Measurements from ENCODE around the gene LENG1.

LENG1 gene

DNA sequence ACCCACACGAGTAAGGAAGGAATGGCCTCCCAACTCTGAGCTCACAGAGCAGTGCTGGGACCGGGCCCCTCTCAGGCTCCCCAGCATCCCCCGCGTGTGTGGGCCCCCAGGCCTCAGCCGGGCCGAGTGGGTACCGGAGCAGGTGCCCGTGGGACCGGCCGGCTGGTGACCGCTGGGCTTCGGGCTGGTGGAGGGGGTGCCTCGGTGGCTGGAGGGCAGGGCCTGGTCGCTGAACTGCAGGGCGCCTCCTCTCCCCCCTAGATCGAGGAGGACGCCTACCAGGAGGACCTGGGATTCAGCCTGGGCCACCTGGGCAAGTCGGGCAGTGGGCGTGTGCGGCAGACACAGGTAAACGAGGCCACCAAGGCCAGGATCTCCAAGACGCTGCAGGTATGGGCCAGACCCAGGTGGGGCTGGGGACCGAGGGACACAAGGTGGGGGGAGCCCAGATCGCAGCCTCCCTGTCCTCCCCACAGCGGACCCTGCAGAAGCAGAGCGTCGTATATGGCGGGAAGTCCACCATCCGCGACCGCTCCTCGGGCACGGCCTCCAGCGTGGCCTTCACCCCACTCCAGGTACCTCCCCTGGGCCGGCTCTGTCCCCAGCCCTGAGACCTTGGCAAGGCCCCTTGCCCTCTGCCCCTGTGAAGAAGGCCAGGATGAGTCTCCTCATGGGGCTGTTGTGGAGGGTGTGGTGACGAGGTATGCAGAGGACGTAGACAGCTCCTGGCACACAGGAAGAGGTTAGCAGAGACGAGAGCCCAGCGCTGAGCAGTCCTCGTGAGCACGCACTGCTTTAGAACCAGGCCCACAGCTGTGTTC lies 30.5 kb downstream of the LENG1 start:
- DNase-seq (ENCODE audit: low read depth), result no peak
- H3K4me3 ChIP-seq (ENCODE audit: low read depth, low read length), result no peak overlapping the region
- TF ChIP-seq, protein P1, sequence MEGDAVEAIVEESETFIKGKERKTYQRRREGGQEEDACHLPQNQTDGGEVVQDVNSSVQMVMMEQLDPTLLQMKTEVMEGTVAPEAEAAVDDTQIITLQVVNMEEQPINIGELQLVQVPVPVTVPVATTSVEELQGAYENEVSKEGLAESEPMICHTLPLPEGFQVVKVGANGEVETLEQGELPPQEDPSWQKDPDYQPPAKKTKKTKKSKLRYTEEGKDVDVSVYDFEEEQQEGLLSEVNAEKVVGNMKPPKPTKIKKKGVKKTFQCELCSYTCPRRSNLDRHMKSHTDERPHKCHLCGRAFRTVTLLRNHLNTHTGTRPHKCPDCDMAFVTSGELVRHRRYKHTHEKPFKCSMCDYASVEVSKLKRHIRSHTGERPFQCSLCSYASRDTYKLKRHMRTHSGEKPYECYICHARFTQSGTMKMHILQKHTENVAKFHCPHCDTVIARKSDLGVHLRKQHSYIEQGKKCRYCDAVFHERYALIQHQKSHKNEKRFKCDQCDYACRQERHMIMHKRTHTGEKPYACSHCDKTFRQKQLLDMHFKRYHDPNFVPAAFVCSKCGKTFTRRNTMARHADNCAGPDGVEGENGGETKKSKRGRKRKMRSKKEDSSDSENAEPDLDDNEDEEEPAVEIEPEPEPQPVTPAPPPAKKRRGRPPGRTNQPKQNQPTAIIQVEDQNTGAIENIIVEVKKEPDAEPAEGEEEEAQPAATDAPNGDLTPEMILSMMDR (IDR thresholded peaks at IDR 0.05; ENCODE audit: control insufficient read depth, extremely low read depth, insufficient read depth), result no peak

DNA sequence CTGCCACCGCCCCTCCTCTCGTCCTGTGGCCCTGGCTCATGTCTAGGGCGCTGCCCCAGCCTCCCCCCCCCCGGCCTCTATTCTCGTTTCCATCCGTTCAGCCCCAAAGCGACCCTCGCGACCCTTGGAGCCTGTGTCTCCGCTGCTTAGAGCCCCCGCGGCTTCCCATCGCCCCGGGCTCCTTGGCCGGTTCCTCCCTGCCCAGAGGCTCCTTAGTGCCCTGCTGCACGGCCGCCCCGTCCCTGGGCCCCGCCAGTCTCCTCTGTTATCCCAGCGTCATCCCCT lies 31.1 kb downstream of the LENG1 start:
- TF ChIP-seq, protein P1 (IDR thresholded peaks at IDR 0.05; ENCODE audit: control insufficient read depth, extremely low read depth, insufficient read depth), result no peak
- DNase-seq (ENCODE audit: low read depth), result no peak
- no peak overlapping the region for H3K4me3 ChIP-seq (ENCODE audit: low read depth, low read length)

DNA sequence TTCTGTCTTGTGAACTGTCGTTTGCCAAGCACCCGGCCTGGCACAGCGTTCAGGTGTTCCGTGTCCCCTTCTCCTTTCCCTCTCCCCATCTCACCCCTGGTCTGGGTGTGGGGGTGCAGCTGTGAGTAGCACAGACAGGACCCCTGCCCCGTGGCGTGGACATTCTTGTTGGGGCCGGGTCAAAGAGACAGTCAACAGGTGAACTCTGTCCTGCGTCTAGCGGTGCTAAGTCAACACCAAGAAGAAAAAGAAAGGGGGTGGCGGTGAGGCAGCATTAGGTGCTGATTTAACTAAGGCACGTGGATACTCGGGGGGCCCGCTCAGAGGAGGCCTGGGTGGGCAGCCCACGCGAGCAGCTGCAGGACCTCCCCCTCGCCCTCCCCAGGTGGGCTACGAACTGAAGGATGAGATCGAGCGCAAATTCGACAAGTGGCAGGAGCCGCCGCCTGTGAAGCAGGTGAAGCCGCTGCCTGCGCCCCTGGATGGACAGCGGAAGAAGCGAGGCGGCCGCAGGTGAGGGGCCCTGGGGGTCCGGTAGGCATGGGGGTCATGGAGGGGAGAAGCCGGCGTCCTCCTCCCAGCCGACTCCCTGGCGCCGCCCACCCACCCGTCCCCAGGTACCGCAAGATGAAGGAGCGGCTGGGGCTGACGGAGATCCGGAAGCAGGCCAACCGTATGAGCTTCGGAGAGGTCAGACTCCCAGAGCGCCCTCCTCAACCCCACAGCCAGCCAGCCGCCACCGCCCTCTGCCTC lies 31.7 kb downstream of the LENG1 start:
- TF ChIP-seq, protein P1 (IDR thresholded peaks at IDR 0.05; ENCODE audit: control insufficient read depth, extremely low read depth, insufficient read depth), result no peak
- H3K4me3 ChIP-seq (ENCODE audit: low read depth, low read length), result no peak overlapping the region
- no peak for DNase-seq (ENCODE audit: low read depth)

DNA sequence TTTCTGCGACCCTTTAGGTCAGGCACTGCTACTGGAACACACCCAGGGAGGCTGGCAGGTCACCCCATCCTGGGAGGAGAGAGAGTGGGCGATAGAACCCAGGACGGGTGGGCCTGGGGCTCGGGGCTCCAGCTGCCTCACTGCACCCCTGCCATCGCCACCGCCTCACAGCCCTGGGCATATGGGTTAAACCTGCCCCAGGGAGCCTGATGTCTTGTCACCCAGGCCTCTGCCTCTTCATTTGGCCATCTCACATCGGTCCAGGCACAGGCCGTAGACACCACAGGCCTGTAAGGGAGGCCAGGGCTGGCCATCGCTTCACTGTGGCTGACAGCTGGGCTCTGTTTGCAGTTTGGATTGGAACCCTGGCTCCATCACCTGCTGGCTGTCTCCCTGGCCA lies 33.8 kb downstream of the LENG1 start:
- H3K4me3 ChIP-seq (ENCODE audit: low read depth, low read length), result no peak overlapping the region
- TF ChIP-seq, protein P1 (IDR thresholded peaks at IDR 0.05; ENCODE audit: control insufficient read depth, extremely low read depth, insufficient read depth), result no peak

DNA sequence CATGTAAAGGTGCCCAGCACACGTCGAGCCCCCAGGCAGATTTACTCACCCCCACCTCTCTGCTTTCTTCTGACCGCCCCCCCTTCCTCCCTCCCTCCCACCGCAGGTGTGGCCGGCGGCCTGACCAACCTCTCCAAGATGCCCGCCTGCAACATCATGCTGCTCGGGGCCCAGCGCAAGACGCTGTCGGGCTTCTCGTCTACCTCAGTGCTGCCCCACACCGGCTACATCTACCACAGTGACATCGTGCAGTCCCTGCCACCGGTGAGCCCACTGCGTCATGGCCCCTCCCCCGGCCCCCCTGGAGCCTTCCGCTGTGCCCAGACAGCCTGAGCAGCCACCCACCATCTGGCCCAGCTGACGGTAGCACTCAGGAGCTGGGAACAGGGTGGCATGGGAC lies 35.1 kb downstream of the LENG1 start:
- TF ChIP-seq, protein P1 (IDR thresholded peaks at IDR 0.05; ENCODE audit: control insufficient read depth, extremely low read depth, insufficient read depth), result no peak
- no peak for DNase-seq (ENCODE audit: low read depth)
- H3K4me3 ChIP-seq (ENCODE audit: low read depth, low read length), result no peak overlapping the region

More for the DNA sequence above, 33.8 kb downstream of the LENG1 start:
- no peak for DNase-seq (ENCODE audit: low read depth)

DNA sequence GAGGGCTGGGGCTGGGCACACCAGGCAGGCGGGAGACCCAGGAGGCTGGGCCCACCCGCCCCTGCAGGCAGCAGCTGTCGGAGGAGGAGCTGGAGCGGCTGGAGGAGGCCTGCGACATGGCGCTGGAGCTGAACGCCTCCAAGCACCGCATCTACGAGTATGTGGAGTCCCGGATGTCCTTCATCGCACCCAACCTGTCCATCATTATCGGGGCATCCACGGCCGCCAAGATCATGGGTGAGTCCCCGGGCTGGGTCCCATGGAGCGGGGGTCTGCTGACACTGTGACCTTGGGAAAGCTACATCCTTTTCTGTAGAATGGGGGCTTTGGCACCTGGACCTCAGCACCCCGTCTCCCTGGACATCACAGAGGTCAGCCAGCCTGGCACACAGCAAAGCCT lies 35.8 kb downstream of the LENG1 start:
- no peak overlapping the region for H3K4me3 ChIP-seq (ENCODE audit: low read depth, low read length)
- TF ChIP-seq, protein P1 (IDR thresholded peaks at IDR 0.05; ENCODE audit: control insufficient read depth, extremely low read depth, insufficient read depth), result no peak
- DNase-seq (ENCODE audit: low read depth), result no peak
